ENCODE results near the gene NUP107.

The NUP107 gene

GRCh38 chr12:68769941-68770340 lies 83.2 kb downstream of the NUP107 start:
- no peak for DNase-seq (ENCODE audit: low read depth in 2 of 2)
- TF ChIP-seq CTCF (IDR thresholded peaks at IDR 0.05; ENCODE audit: low read depth, low read length): no peak
- H3K4me3 ChIP-seq (replicated peaks in 1 of 2; ENCODE audit: low read depth in 2 of 2, low read length in 2 of 2): no peak overlapping the region

DNA sequence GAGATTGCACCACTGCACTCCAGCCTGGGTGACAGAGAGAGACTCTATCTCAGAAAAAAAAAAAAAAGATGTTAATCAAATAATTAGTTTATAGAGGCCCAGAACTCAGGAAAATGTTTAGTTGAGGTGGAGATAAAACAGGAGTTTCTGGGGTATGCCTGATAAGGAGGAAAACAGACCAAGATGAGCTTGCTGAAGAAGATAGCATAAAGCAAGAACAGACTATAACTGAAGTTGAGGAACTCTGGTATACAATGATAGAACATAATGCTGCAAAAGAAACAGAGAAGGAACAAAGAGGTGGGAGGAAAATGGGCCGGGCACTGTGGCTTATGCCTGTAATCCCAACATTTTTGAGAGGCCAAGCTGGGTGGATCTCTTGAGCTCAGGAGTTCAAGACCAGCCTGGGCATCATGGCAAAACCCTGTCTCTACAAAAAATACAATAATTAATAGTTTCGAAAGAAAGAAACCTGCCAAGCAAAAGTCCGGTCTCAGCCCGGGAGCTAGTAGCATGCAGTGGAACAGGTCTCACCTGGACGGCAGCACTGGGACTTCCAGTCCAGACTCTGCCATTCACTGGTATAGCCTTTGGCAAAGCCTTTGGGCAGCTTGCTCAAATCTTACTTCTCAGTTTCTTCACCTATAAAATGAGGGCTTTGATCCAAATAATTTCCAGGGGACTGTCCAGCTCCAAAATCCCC lies 84.6 kb downstream of the NUP107 start:
- H3K4me3 ChIP-seq (replicated peaks in 1 of 2; ENCODE audit: low read depth in 2 of 2, low read length in 2 of 2): no peak overlapping the region
- no peak for DNase-seq (ENCODE audit: low read depth in 2 of 2)
- no peak for TF ChIP-seq CTCF (IDR thresholded peaks at IDR 0.05; ENCODE audit: low read depth, low read length)

- TF ChIP-seq CTCF (IDR thresholded peaks at IDR 0.05; ENCODE audit: low read depth, low read length): no peak
- no peak overlapping the region for H3K4me3 ChIP-seq (replicated peaks in 1 of 2; ENCODE audit: low read depth in 2 of 2, low read length in 2 of 2)
- DNase-seq (ENCODE audit: low read depth in 2 of 2): no peak
Measured at GRCh38 chr12:68772714-68773113, 85.9 kb downstream of the NUP107 start.

GRCh38 chr12:68773582-68773981 lies 86.8 kb downstream of the NUP107 start:
- no peak for DNase-seq (ENCODE audit: low read depth in 2 of 2)
- no peak for TF ChIP-seq CTCF (IDR thresholded peaks at IDR 0.05; ENCODE audit: low read depth, low read length)
- H3K4me3 ChIP-seq (replicated peaks in 1 of 2; ENCODE audit: low read depth in 2 of 2, low read length in 2 of 2): no peak overlapping the region

DNA sequence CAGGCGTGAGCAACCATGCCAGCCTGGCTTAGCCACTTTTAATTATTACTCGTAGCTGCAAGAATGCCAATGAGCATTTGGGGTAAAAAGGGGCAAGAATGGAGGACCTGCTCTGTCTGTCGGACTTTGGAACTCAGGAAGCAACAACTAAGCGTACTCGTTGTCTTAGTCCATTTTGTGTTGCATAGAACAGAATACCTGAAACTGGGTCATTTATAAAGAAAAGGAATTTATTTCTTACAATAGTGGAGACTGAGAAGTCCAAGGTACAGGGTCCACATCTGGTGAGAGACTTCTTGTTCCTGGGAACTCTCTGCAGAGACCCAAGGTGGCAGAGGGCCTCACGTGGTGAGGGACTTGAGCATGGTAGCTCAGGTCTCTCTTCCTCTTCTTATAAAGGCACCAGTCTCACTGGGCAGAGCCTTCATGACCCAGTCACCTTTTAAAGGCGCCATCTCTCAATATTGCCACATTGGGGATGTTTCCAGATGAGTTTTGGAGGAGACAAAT lies 88.4 kb downstream of the NUP107 start:
- no peak for DNase-seq (ENCODE audit: low read depth in 2 of 2)
- no peak overlapping the region for H3K4me3 ChIP-seq (replicated peaks in 1 of 2; ENCODE audit: low read depth in 2 of 2, low read length in 2 of 2)
- TF ChIP-seq CTCF (IDR thresholded peaks at IDR 0.05; ENCODE audit: low read depth, low read length): no peak

- TF ChIP-seq CTCF (IDR thresholded peaks at IDR 0.05; ENCODE audit: low read depth, low read length): no peak
- no peak overlapping the region for H3K4me3 ChIP-seq (replicated peaks in 1 of 2; ENCODE audit: low read depth in 2 of 2, low read length in 2 of 2)
Measured at GRCh38 chr12:68776976-68777610, 90.3 kb downstream of the NUP107 start.

More at GRCh38 chr12:68776976-68777610, 90.3 kb downstream of the NUP107 start:
- no peak for DNase-seq (ENCODE audit: low read depth in 2 of 2)
